Neutrophil (primary cell): ENCODE measurements around the gene GBX1.

Experiments used
- H3K27ac ChIP-seq: fragments of 200-600 bp; sonication (generic); 2 replicates; pipeline ENCODE4 v1.5.1; 2016; ENCODE audit warnings: mild to moderate bottlenecking, moderate library complexity
- H3K27me3 ChIP-seq: fragments of 200-600 bp; sonication (generic); 2 replicates; pipeline ENCODE4 v1.6.0; 2016; ENCODE audit warnings: mild to moderate bottlenecking
- H3K36me3 ChIP-seq: fragments of 200-600 bp; sonication (generic); 2 replicates; pipeline ENCODE4 v1.5.1; 2017
- H3K4me1 ChIP-seq, 2 experiments: fragments of 200-600 bp in 1 of 2; sonication (generic) in 1 of 2; 1 replicate in 1 of 2; 2 replicates in 1 of 2; pipeline versions ENCODE4 v1.5.1 to v1.6.1; 2013 to 2016; ENCODE audit warnings: low read depth in 1 of 2, low read length in 1 of 2, mild to moderate bottlenecking in 1 of 2, moderate library complexity in 1 of 2; ENCODE audit not compliant: control insufficient read depth in 1 of 2, insufficient read depth in 1 of 2
- H3K4me3 ChIP-seq, 2 experiments: fragments of 200-600 bp in 1 of 2; sonication (generic) in 1 of 2; 1 replicate in 1 of 2; 2 replicates in 1 of 2; pipeline ENCODE4 v1.5.1; 2013 to 2016; ENCODE audit warnings: low read depth in 1 of 2, low read length in 1 of 2, mild to moderate bottlenecking in 1 of 2, moderate library complexity in 1 of 2
- H3K9me3 ChIP-seq: fragments of 200-600 bp; sonication (generic); 2 replicates; pipeline ENCODE4 v1.5.1; 2016
- TF ChIP-seq, protein P1 (sequence below): fragments of 200-600 bp; sonication (generic); IDR thresholded peaks from 2 replicates; pipeline ENCODE4 v1.5.1; 2016; ENCODE audit warnings: antibody characterized with exemption

The GBX1 gene

DNA sequence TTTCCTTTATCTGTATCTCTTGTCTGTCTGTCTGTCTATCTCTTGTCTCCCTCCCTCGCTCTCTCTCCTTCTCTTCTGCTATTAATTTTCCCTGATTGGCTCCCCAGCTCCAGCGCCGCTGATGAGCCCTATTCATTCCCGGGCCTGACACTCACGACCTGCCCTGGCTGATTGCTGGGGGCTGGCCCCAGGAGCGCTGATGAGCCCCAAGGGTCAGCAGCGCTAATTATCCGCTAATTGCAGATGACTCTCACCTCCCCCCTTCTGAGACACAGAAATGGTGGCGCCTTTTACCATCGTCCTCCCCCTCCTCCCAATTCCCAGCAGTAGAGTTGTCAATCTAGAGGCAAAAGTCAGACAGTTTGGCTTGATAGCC lies 1.3 kb upstream of the GBX1 start:
- H3K4me3 ChIP-seq, result no peak overlapping the region
- H3K27ac ChIP-seq, result no peak overlapping the region
- no peaks in the 10 kb centered on the region for H3K36me3 ChIP-seq
- TF ChIP-seq, protein P1, sequence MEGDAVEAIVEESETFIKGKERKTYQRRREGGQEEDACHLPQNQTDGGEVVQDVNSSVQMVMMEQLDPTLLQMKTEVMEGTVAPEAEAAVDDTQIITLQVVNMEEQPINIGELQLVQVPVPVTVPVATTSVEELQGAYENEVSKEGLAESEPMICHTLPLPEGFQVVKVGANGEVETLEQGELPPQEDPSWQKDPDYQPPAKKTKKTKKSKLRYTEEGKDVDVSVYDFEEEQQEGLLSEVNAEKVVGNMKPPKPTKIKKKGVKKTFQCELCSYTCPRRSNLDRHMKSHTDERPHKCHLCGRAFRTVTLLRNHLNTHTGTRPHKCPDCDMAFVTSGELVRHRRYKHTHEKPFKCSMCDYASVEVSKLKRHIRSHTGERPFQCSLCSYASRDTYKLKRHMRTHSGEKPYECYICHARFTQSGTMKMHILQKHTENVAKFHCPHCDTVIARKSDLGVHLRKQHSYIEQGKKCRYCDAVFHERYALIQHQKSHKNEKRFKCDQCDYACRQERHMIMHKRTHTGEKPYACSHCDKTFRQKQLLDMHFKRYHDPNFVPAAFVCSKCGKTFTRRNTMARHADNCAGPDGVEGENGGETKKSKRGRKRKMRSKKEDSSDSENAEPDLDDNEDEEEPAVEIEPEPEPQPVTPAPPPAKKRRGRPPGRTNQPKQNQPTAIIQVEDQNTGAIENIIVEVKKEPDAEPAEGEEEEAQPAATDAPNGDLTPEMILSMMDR, result no peak
- H3K4me1 ChIP-seq, result peaks cover 0 to 15% of the 10 kb centered on the region in 2 experiments
- H3K27me3 ChIP-seq, result peaks cover 100% of the 10 kb centered on the region
- no peaks in the 10 kb centered on the region for H3K9me3 ChIP-seq

DNA sequence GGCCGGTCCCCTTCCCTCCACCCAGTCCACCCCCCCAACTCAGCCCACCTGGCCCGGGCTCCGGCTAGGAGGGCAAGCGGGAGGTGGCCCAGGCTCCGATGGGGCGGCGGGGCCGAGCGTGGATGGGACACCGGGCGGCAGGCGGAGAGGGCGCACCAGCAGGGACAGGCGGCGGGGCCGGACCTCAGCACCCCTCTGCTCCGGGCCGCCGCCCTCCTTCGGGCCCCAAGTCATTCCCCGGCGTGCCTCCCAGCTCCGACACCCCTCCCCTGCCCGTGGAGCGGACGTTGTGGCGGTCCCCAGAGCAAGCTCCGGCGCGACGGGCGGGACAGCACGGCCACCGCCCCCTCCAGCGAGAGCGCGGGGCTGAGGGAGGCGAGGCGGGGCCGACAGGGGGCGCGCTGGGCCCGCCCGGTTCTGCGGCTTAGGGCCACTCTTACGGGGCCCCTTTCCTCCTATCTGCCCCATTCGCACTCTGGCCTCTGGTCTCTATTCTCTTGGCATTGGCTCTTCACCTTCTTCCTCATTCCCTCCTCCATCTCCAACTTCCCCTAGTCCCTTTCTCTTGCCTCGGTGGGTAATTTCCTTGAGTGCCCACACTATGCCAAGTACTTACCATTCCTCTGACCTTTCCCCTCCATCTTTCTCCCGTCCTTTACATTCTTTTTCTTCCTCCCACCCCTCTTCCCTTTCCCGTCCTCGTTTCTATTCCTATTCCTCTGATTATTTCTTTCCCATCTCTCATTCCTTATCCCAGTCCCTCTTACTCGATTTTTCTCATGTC lies 701 bp upstream of the GBX1 start:
- Histone ChIP-seq H3K27ac (no peak overlapping the region), H3K9me3 (no peaks in the 10 kb centered on the region), H3K4me1 (peaks cover 0 to 15% of the 10 kb centered on the region in 2 experiments), H3K36me3 (no peaks in the 10 kb centered on the region), H3K27me3 (peaks cover 100% of the 10 kb centered on the region), H3K4me3 (no peak overlapping the region)
- TF ChIP-seq, protein P1, result no peak

DNA sequence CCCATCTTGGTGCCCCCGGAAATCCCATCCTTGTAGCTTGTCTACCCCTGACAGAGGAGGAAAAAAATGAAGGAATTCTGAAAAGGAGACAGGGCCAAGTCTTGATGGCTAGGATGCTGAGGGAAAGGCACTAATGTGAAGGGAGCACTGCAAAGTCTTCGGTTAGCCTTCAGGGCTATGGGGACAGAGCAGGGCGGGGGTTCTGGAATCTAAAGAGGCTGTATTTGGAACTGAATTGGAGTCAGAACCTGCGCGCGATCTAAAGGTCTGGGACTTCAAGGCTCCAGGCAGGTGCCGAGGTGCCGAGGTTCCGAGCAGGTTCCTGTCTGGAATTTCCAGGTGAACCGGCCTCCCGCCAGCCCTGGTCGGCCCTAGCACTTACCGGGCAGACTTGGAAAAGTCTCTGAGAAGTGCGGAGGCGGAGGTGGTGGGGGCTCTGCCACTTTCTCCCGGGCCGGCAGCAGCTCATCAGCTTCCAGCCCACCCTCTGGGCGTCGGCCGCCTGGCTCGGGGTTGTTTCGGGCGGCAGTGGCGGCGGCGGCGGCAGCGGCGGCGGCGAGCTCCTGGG lies 781 bp downstream of the GBX1 start:
- H3K27ac ChIP-seq, result no peak overlapping the region
- peaks cover 100% of the 10 kb centered on the region for H3K27me3 ChIP-seq
- TF ChIP-seq, protein P1, result no peak
- H3K9me3 ChIP-seq, result no peaks in the 10 kb centered on the region
- peaks cover 0 to 15% of the 10 kb centered on the region in 2 experiments for H3K4me1 ChIP-seq
- no peaks in the 10 kb centered on the region for H3K36me3 ChIP-seq
- H3K4me3 ChIP-seq, result peak overlapping the region in 1 of 2 experiments; percentile 32

DNA sequence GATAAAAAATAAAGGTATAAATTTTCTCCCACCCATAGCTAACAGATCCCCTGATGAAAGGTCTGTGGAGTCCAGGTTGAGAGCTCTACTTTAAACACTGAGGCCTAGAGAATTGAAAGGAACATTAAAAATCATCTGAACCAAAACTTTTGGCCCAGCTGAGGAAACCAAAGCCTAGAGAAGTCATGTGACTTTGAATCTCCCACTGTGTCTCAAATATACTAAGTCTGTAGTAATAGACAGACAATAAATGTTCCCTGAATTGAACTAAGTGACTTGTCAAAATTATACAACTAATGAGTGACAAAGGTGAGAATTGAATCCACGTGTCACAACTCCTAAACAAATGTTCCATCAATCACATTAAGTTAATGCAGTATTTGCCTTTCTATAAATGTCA lies 5.7 kb downstream of the GBX1 start:
- H3K4me1 ChIP-seq, result peaks cover 0 to 1% of the 10 kb centered on the region in 2 experiments
- TF ChIP-seq, protein P1, result no peak
- no peak overlapping the region for H3K4me3 ChIP-seq
- H3K27me3 ChIP-seq, result peaks cover 98% of the 10 kb centered on the region
- H3K9me3 ChIP-seq, result no peaks in the 10 kb centered on the region
- H3K36me3 ChIP-seq, result no peaks in the 10 kb centered on the region
- no peak overlapping the region for H3K27ac ChIP-seq

DNA sequence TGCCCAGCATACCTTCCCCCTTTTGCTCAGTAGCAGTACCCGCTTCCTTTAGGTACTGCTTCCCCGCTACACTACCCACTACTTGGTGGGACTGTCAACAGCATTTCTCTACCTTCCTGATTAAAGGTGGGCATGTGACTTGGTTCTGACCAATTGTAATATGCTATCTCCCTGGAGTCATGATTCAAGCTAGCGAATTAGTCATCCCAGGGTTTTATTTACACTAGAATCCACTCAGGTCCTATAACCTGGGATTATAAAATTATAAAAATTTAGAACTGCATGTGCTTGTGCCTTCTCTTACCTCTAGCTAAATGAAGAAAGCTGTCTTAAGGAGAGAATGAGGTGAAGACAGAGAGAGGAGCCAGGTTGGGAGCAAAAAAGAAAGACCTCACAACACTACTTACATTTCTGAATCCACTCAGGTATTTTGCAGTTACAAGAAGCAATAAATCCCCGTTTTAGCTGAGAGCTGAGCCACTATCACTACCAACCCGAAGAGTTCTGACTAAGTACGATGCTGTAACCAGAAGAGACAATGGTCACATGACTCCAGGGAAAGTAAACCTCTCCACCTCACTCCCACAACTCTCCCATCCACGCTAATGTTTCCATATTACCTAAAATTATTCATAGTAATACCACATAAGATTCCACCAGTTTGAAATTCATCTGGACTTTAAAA lies 9.7 kb downstream of the GBX1 start:
- no peak overlapping the region for H3K27ac ChIP-seq
- H3K9me3 ChIP-seq, result no peaks in the 10 kb centered on the region
- H3K27me3 ChIP-seq, result peaks cover 95% of the 10 kb centered on the region
- TF ChIP-seq, protein P1, result no peak
- H3K4me1 ChIP-seq, result no peaks in the 10 kb centered on the region
- no peaks in the 10 kb centered on the region for H3K36me3 ChIP-seq
- no peak overlapping the region for H3K4me3 ChIP-seq
